SK-N-SH treated with all-trans-retinoic acid at 6 μM for 48 hours (cell line): Measurements from ENCODE around the gene TIMM13.
"Not testable (repeated sequence)": the region's sequence is repeated elsewhere in the genome, so short reads cannot be mapped to it uniquely, and the experiment has no call there.

Experiments used
- ATAC-seq: fragments of 200-7000 bp; cut with Tn5 transposase; 3 replicates; pipeline ENCODE4 v1.9.1; 2020; ENCODE audit warnings: mild to moderate bottlenecking, moderate library complexity
- ARNTL ChIP-seq: fragments of 450-650 bp; formaldehyde crosslinking; IDR thresholded peaks from 2 replicates; pipeline ENCODE4 v1.5.0; 2020; ENCODE audit warnings: low read depth, mild to moderate bottlenecking, moderate library complexity, borderline replicate concordance
- BACH2 ChIP-seq: fragments of 250-450 bp; sonication (Bioruptor Pico); IDR thresholded peaks from 2 replicates; pipeline ENCODE4 v1.9.0; 2021; ENCODE audit warnings: mild to moderate bottlenecking, borderline replicate concordance
- CSDC2 ChIP-seq: fragments of 250-450 bp; sonication (Bioruptor Pico); IDR thresholded peaks from 2 replicates; pipeline ENCODE4 v1.5.0; 2020; ENCODE audit warnings: mild to moderate bottlenecking, moderate library complexity
- ESRRG ChIP-seq: fragments of 250-450 bp; sonication (Bioruptor Pico); IDR thresholded peaks from 2 replicates; pipeline ENCODE4 v1.6.1; 2021; ENCODE audit warnings: mild to moderate bottlenecking
- GLIS3 ChIP-seq: fragments of 250-450 bp; sonication (Bioruptor Pico); IDR thresholded peaks from 2 replicates; pipeline ENCODE4 v1.5.0; 2020; ENCODE audit warnings: mild to moderate bottlenecking, moderate library complexity
- ISL1 ChIP-seq: fragments of 250-450 bp; sonication (Bioruptor Pico); IDR thresholded peaks from 2 replicates; pipeline ENCODE4 v2.1.2; 2022; ENCODE audit warnings: mild to moderate bottlenecking, moderate library complexity
- POU6F1 ChIP-seq: fragments of 250-450 bp; sonication (Bioruptor Pico); IDR thresholded peaks from 2 replicates; pipeline ENCODE4 v1.8.0; 2021; ENCODE audit warnings: low read depth, mild to moderate bottlenecking, moderate library complexity, borderline replicate concordance
- RARB ChIP-seq: fragments of 250-450 bp; sonication (Bioruptor Pico); IDR thresholded peaks from 2 replicates; pipeline ENCODE4 v1.8.0; 2021; ENCODE audit warnings: mild to moderate bottlenecking, moderate library complexity
- SNAI2 ChIP-seq: fragments of 250-450 bp; sonication (Bioruptor Pico); IDR thresholded peaks from 2 replicates; pipeline ENCODE4 v1.5.0; 2020; ENCODE audit warnings: mild to moderate bottlenecking, moderate library complexity
- TCF4 ChIP-seq: fragments of 250-450 bp; sonication (Bioruptor Pico); IDR thresholded peaks from 2 replicates; pipeline ENCODE4 v1.8.0; 2021; ENCODE audit warnings: mild to moderate bottlenecking, moderate library complexity, borderline replicate concordance
- TOX ChIP-seq: fragments of 250-450 bp; sonication (Bioruptor Pico); IDR thresholded peaks from 2 replicates; pipeline ENCODE4 v1.8.0; 2021; ENCODE audit warnings: mild to moderate bottlenecking, moderate library complexity, borderline replicate concordance
- ZC3H10 ChIP-seq: fragments of 250-450 bp; sonication (Bioruptor Pico); IDR thresholded peaks from 2 replicates; pipeline ENCODE4 v1.5.1; 2021; ENCODE audit warnings: mild to moderate bottlenecking, moderate library complexity
- ZFP3 ChIP-seq: fragments of 250-450 bp; sonication (Bioruptor Pico); IDR thresholded peaks from 2 replicates; pipeline ENCODE4 v1.5.0; 2020; ENCODE audit warnings: mild to moderate bottlenecking, moderate library complexity
- ZFP30 ChIP-seq: fragments of 450-650 bp; formaldehyde crosslinking; IDR thresholded peaks from 2 replicates; pipeline ENCODE4 v1.5.0; 2022; ENCODE audit warnings: mild to moderate bottlenecking, moderate library complexity
- ZNF565 ChIP-seq: fragments of 450-650 bp; formaldehyde crosslinking; conservative IDR thresholded peaks from 2 replicates; pipeline ENCODE4 v1.5.0; 2020; ENCODE audit warnings: low read depth, mild to moderate bottlenecking, moderate library complexity
- ZNF70 ChIP-seq: fragments of 450-650 bp; formaldehyde crosslinking; IDR thresholded peaks from 2 replicates; pipeline ENCODE4 v1.5.0; 2020; ENCODE audit warnings: mild to moderate bottlenecking, moderate library complexity
- TF ChIP-seq, protein P1 (sequence below): fragments of 250-450 bp; sonication (Bioruptor Pico); IDR thresholded peaks from 2 replicates; pipeline ENCODE4 v1.5.1; 2021; ENCODE audit warnings: mild to moderate bottlenecking, moderate library complexity
- TF ChIP-seq, protein P2 (sequence below): fragments of 250-450 bp; sonication (Bioruptor Pico); IDR thresholded peaks from 2 replicates; pipeline ENCODE4 v1.8.0; 2020; ENCODE audit warnings: mild to moderate bottlenecking, moderate library complexity, borderline replicate concordance
- TF ChIP-seq, protein P3 (sequence below): fragments of 250-450 bp; sonication (Bioruptor Pico); IDR thresholded peaks from 2 replicates; pipeline ENCODE4 v1.5.1; 2020; ENCODE audit warnings: low read depth, mild to moderate bottlenecking, moderate library complexity

TIMM13 gene

DNA sequence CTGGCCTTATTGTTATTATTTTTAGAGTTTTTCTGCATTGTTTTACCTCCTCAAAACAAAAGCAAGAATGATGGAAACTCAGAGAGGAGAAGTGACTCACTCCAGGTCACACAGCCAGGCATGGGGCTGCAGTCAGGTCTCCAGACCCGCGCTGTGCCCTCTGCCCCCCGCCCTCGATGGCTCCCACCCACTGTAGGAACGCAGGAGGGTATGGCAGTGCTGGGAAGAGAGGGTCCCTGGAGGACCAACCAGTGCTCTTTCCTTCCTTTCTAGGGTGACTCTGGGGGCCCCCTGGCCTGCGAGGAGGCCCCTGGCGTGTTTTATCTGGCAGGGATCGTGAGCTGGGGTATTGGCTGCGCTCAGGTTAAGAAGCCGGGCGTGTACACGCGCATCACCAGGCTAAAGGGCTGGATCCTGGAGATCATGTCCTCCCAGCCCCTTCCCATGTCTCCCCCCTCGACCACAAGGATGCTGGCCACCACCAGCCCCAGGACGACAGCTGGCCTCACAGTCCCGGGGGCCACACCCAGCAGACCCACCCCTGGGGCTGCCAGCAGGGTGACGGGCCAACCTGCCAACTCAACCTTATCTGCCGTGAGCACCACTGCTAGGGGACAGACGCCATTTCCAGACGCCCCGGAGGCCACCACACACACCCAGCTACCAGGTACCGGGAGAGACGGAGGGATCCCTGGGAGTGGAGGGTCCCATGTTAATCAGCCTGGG is 5.6 kb downstream of the TIMM13 start:
- ATAC-seq, result no peak
- TF ChIP-seq ISL1 (CRISPR knock-in tag), result no peak
- no peak for TF ChIP-seq ZC3H10 (CRISPR knock-in tag)
- TF ChIP-seq, protein P1, sequence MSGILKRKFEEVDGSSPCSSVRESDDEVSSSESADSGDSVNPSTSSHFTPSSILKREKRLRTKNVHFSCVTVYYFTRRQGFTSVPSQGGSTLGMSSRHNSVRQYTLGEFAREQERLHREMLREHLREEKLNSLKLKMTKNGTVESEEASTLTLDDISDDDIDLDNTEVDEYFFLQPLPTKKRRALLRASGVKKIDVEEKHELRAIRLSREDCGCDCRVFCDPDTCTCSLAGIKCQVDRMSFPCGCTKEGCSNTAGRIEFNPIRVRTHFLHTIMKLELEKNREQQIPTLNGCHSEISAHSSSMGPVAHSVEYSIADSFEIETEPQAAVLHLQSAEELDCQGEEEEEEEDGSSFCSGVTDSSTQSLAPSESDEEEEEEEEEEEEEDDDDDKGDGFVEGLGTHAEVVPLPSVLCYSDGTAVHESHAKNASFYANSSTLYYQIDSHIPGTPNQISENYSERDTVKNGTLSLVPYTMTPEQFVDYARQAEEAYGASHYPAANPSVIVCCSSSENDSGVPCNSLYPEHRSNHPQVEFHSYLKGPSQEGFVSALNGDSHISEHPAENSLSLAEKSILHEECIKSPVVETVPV, result no peak
- no peak for TF ChIP-seq ZFP3 (CRISPR knock-in tag)

- TF ChIP-seq ARNTL, result no peak
- TF ChIP-seq, protein P2, sequence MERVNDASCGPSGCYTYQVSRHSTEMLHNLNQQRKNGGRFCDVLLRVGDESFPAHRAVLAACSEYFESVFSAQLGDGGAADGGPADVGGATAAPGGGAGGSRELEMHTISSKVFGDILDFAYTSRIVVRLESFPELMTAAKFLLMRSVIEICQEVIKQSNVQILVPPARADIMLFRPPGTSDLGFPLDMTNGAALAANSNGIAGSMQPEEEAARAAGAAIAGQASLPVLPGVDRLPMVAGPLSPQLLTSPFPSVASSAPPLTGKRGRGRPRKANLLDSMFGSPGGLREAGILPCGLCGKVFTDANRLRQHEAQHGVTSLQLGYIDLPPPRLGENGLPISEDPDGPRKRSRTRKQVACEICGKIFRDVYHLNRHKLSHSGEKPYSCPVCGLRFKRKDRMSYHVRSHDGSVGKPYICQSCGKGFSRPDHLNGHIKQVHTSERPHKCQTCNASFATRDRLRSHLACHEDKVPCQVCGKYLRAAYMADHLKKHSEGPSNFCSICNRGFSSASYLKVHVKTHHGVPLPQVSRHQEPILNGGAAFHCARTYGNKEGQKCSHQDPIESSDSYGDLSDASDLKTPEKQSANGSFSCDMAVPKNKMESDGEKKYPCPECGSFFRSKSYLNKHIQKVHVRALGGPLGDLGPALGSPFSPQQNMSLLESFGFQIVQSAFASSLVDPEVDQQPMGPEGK (CRISPR knock-in tag), result no peak
- no peak for ATAC-seq
Measured at GRCh38 chr19:2420490-2420889, 6.9 kb downstream of the TIMM13 start.

- ATAC-seq, result no peak
- TF ChIP-seq ZFP30 (CRISPR knock-in tag) (no peak), SNAI2 (CRISPR knock-in tag) (no peak), CSDC2 (CRISPR knock-in tag) (no peak), TOX (no peak)
Measured at GRCh38 chr19:2419754-2420153, 7.6 kb downstream of the TIMM13 start.

DNA sequence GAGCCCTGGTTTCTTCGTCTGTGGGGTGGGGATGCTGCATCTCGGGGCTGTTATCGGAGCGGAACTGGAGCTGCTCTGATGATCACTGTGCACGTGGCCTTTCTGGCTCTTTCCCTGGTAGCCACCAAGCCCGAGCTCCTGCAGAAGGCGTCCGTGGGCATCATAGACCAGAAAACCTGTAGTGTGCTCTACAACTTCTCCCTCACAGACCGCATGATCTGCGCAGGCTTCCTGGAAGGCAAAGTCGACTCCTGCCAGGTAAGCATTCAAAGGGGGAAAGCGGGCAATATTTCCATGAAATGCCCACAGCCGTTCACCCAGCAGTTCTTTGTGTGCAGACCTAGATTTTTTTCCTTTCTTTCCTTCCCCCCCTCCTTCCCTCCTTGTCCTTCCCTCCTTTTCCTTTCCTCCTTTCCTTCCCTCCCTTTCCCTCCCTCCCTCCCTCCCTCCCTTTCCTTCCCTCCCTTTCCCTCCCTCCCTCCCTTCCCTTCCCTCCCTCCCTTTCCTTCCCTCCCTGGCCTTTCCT is 9.4 kb downstream of the TIMM13 start:
- ATAC-seq, result no peak
- TF ChIP-seq ESRRG (CRISPR knock-in tag) (no peak), TCF4 (no peak), GLIS3 (CRISPR knock-in tag) (no peak), ISL1 (CRISPR knock-in tag) (no peak), ZFP30 (CRISPR knock-in tag) (no peak), RARB (no peak), ZNF565 (no peak), ZNF70 (CRISPR knock-in tag) (no peak), ARNTL (no peak), POU6F1 (CRISPR knock-in tag) (no peak), TOX (no peak), ZFP3 (CRISPR knock-in tag) (no peak), CSDC2 (CRISPR knock-in tag) (no peak)
- TF ChIP-seq, protein P1, result no peak
- TF ChIP-seq, all 23 proteins: peak for 0

DNA sequence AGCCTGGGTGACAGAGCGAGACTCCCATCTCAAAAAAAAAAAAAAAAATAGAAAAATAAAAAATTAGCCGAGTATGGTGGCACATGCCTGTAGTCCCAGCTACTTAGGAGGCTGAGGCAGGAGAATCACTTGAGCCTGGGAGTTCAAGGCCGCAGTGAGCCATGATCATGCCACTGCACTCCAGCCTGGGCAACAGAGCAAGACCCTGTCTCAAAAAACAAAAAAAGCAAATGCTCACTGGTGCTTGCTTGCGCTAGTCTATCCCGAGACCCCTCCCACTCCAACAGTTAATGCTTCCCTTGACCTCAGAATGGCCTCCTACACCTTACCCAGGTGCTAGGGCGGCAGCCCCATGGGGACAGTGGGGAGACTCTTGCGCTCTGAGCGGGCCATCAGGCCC is 9.9 kb downstream of the TIMM13 start:
- not testable (repeated sequence) for ATAC-seq

- ATAC-seq, result no peak
- no peak for TF ChIP-seq ZNF70 (CRISPR knock-in tag)
- TF ChIP-seq TOX, result no peak
- TF ChIP-seq, protein P2 (CRISPR knock-in tag), result no peak
- TF ChIP-seq, protein P3, sequence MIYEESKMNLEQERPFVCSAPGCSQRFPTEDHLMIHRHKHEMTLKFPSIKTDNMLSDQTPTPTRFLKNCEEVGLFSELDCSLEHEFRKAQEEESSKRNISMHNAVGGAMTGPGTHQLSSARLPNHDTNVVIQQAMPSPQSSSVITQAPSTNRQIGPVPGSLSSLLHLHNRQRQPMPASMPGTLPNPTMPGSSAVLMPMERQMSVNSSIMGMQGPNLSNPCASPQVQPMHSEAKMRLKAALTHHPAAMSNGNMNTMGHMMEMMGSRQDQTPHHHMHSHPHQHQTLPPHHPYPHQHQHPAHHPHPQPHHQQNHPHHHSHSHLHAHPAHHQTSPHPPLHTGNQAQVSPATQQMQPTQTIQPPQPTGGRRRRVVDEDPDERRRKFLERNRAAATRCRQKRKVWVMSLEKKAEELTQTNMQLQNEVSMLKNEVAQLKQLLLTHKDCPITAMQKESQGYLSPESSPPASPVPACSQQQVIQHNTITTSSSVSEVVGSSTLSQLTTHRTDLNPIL (CRISPR knock-in tag), result no peak
- no peak for TF ChIP-seq BACH2 (CRISPR knock-in tag)
Measured at GRCh38 chr19:2416321-2417097, 10.9 kb downstream of the TIMM13 start.
